Caki2 (cell line): Measurements from ENCODE around the gene NDE1. TPM values are rescaled to one million over a fixed set of nuclear protein-coding genes. Genes with fewer than 3 reads are reported as not detected.
"Not testable (repeated sequence)": the region's sequence is repeated elsewhere in the genome, so short reads cannot be mapped to it uniquely, and the experiment has no call there.

Source experiments
- DNase-seq: peaks from one replicate; pipeline ENCODE4 v3.0.0-alpha.2; 2015; ENCODE audit warnings: low read depth
- in situ Hi-C: cut with HindIII; loops from 2 replicates; pipeline ENCODE4 v1.10.0; 2016; ENCODE audit warnings: low sequenced_read_pairs, low pct_unique_long_range_greater_than_20kb, mixed read lengths
- total RNA-seq: library from RNA; depleted of rRNA; stranded (reverse); fragments of >200 nt; shearing (Covaris generic); gene quantifications from 2 replicates; pipeline ENCODE4 v1.2.3, GENCODE V29; 2014; ENCODE audit warnings: low replicate concordance

NDE1 gene
- total RNA-seq, 1 experiment from 2014 or later: 50.5 TPM

DNA sequence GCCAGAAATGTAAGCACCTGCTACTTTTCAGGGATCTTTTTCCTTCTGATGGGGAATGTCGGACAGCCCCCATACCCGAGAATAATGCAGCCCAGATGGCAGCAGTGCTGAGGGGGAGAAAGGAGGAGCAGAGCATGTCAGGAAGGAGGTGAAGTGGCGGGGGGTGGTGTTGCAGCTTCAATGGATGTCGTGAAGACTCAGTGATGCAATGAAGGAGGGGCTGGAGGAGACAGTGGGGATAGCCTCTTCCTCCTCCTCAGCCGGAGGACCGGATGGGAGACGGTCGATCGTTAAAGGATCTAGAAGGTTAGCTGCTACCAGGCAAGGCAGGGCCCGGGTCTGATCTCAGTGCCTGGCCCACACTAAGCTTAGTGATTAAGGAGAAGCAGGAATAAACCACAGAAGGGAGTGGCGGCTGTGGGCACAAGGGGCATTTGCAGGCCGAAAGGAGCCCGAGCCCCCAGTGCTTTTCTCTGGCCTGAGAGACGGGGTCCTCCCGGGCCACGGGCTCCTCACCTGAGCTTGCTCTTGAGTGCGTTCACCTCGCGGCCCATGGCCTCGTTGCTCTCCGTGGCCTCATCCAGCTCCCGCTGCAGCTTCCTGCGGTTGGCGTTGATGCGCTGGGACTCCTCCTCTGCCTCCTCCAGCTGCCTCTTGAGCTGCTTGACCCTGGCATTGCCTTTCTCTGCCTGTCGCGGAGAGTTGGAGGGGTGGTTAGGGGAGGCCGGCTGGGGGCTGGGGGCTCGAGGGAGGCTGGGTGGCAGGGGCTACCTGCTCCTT lies 64.5 kb downstream of the NDE1 start:
- DNase-seq: no peak
- in situ Hi-C loops: no loop called here

DNA sequence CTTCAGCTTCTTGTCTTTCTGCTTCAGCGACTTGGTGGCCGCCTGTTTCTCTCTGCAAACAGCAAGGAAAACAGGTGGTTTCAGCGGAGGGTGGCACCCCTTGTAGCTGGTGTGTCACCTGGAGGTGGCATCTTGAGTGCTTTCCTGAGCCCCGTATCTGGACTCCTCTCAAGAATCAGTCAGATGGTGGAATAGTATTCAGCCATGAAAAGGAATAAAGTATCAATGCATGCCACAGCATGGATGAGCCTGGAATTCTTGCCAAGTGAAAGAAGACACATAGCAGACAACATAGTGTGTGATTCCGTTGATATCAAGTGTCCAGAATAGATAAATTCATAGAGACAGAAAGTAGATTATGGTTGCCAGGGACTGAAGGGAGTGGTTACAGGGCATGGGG lies 65.2 kb downstream of the NDE1 start:
- in situ Hi-C loops: no loop called here
- DNase-seq: no peak

DNA sequence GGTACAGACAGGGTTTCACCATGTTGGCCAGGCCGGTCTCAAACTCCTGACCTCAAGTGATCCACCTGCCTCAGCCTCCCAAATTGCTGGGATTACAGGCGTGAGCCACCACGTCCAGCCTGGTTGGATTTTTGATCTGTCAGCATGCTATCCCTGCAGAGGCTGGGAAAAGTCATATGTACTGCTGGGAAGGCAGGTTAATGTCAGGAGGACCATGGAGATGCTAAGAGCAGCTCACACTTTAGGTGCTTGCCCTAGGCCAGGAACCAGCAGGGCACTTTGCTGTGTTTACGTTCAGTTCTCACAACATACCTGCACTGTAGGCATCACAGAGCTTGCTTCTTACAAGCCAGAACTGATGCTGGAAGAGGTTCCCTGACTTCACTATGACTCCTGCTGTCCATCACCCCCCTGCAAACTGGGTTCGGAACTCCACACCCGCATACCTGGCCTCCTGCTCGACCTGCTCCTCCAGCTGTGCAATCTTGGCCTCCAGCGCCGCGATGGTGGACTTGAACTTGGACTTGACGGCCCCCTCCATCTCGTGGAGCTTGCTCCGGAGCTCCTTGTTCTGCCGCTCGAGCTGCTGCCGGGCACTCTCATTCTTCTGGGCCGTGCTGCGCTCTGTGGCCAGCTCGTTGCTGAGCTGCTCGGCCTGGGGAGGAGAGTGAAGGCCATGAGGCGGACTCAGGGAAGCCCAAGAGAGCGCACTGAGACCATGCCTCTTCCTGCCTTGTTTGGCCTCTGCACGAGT lies 66.8 kb downstream of the NDE1 start:
- DNase-seq: no peak
- in situ Hi-C loops: no loop called here

DNA sequence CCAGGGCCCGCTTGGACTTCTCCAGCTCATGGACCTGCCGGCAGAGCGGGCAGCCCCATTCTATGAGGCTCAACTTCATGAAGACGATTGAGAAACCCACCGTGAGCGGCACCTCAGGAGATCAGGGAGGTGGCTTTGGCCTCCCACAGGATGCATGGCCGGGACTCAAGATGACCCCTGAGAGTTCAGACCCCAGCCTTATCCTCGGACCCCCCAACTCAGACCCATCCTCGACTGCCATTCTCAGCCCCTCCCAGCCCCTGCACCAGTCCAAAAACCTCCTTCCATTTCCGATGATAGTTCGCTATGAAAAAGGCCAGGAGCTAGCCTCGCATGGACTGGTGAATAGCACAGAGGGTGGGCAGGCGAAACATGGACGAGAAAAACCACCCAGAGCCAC lies 71.0 kb downstream of the NDE1 start:
- in situ Hi-C loops: no loop called here
- no peak for DNase-seq

DNA sequence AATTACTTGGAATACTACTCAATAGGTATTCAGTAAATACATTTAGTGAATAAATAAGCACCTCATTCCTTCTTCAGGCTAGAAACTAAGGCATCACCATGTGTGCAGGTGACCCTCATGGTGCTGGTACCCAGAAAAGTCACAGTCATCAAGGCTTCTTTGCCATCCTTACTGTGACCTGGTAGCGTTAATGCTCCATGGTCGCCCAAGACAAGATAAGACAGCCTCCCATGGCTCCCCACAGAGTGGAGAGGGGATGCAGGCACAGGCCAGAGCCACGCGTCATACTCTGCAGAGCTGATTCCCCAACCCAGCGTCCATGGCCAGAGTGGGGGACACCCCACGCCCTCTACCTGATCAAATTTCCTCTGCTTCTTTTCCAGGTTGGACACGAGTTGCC lies 73.8 kb downstream of the NDE1 start:
- DNase-seq: no peak
- in situ Hi-C loops: no loop called here

DNA sequence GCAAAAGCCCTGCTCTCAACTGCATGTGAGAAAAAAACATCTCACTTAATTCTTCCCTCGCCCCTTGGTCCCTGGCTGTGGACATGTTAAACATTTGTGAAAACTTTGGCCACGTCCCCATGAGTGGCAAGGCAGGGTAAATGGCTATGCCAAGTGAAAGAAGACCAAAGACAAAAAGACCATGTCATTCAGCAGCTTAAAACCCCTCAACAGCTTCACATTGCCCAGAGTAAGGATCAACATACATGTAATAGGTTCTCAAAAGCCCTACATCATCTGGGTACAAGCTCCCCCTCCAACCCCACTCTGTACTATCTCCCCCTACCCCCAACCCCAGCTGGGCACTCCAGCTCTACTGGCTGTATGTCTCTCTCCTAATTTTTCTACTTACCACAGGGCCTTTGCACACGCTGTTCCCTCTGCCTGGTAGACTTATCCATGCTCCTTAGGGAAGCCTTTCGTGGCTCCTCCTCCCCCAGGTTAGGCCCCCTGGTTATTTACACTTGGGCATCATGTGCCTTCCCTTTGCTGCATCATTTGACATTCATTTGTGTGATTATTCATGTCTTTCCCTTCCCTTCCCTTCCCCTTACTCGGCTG lies 75.7 kb downstream of the NDE1 start:
- in situ Hi-C loops: no loop called here
- DNase-seq: no peak

DNA sequence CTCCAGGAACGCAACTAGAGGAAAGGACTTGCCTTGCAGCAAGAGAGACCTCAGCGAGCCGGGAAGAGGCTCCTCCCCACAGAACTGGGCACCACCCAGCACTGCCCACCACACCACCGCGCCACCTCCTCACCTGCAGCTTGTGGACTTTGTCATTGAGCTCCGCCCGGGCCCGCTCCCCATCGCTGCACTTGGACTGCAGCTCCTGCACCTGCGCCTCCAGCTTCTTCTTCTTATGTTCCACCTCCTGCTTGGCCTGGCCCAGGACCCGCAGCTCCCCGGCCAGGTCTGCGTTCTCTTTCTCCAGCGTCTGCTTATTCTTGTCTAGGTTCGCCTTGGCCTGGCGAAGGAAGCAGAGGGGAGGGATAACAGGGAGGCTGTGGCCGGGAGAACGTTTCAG lies 76.7 kb downstream of the NDE1 start:
- no peak for DNase-seq
- in situ Hi-C loops: no loop called here

DNA sequence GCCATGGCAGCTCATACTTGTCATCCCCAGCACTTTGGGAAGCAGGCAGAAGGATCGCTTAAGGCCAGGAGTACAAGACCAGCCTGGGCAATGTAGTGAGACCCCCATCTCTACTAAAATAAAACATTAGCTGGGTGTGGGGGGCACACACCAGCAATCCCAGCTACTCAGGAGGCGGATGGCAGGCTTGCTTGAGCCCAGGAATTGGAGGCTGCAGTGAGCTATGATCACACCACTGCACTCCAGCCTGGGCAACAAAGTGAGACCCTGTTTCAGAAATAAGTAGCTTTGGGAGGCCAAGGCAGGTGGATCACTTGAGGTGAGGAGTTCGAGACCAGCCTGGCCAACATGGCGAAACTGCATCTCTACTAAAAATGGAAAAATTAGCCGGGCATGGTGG lies 77.7 kb downstream of the NDE1 start:
- DNase-seq, in situ Hi-C loops: not testable (repeated sequence)

DNA sequence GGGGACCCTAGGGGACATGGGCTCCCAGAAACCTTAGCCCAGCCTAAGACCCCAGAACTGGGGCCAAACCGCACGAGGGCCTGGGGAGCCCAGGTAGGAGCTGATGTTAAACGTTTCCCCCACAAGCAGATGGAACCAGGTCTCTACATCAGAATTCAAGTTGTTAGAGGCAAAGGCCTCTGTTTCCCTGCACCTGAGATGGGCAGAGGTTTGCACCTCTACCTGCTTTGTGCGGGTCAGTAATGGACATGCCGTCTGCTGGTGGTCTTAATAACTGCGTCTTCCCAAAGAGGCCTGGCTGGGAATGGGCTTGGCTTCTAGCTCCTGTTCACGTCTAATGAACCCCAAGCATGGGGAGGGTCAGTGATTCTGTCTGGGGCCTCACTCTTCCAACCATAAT lies 79.1 kb downstream of the NDE1 start:
- no peak for DNase-seq
- in situ Hi-C loops: no loop called here

DNA sequence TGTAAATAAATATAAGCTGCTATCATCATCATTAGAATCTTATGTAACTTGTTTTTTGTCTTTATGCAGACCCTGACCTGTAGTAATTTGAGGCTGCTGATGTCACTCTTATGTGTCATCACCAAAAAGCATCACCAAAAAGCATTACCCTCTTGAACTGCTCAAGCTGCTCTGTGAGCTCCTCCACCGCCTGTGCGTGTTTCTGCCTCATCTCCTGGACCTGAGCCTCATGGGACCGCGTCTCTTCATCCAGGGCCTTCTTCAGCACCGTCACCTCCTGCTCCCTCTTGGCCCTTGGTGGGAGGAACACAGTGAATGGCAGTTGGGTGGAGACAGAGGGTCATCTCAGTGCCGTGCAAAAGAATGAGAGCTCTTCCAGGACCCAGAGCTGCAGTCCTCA lies 82.4 kb downstream of the NDE1 start:
- in situ Hi-C loops: no loop called here
- no peak for DNase-seq

DNA sequence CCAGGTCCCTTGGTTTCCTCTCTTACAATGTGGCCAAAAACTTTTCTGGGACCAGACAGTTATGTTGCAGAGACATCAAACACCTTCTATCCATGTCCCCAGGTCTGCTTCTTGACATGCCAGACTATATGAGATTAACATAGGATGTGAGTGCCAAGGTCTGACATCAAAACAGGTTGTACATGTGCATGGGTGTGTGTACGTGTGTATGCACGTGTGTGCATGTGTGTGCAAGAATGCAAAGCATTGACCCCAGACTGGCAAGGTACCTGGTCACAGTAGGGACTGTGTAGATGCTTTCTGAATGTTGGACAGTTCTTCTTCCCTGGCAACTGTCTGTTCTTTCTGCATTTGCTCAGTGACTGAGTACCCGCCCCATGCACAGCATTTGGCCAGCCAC lies 85.6 kb downstream of the NDE1 start:
- in situ Hi-C loops: no loop called here
- no peak for DNase-seq

DNA sequence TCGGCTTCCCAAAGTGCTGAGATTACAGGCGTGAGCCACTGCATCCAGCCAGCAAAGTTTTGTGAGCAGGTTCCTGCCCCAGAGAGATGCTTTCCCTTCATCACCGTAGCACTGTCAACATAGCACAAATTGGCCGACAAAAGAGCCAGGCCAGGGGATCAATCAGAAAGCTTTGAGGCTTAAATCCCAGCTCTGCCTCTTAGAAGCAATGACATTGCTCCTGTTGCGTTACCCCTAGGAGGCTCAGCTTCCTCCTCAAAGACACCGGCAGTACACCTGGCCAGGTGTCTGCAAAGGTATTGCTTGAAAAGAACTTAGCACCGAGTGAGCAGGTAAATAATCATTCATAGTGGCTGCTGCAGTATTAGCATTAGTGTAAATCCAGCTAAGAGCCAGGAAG lies 86.5 kb downstream of the NDE1 start:
- in situ Hi-C loops: no loop called here
- DNase-seq: no peak

DNA sequence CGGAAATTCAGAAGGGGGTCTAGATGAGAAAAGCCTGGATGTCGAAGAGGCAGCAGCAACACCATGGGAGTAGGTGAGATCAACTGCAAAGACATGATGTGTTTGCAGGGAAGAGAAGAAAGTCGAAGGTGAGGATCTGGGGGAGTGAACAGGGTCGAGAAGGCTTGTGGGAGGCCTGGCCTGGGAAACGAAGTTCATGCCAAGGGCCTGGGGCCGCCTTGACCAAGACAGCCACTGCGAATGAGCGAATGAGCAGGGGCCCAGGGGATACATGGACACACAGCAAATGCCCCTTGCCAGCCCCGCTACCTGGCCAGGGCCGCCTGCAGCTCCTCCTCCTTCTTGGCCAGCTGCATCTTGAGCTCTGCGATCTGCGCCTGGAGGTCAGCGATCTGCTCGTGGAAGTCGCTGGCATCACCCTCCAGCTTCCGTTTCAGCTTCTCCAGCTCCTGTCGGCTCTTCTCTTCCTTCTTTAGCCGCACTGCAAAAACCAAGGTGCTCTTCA lies 87.1 kb downstream of the NDE1 start:
- in situ Hi-C loops: no loop called here
- no peak for DNase-seq

DNA sequence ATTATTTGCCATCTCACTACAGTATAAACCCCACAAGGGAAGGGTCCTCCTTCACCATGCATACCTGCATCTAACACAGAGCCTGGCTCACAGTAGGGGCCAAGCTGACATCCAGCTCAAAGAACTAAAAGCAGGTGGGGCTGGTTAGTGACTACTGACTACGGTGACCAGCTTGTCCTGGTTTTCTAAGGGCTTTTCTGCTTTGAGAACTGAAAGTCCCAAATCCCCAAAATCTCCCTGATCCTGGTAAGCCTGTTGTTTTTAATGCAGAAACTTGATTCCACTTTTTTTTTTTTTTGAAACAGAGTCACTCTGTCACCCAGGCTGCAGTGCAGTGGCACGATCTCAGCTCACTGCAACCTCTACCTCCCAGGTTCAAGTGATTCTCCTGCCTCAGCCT lies 89.4 kb downstream of the NDE1 start:
- in situ Hi-C loops: no loop called here
- no peak for DNase-seq

DNA sequence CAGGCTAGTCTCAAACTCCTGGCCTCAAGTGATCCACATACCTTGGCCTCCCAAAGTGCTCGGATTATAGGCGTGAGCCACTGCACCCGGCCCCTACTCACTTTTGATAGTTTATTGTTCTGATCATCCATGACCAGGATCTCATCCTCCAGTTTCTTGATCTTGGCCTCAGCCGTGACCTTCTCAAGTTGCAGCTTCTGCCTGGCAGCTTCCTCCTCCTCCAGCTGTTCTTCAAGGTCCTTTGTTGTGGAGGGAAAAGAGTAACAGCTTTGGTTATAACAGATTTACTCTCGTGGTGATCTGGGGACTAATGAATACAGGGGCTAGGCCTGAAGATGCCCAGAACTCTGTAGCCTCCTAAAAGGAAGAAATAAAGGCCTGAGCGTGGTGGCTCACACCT lies 89.9 kb downstream of the NDE1 start:
- no peak for DNase-seq
- in situ Hi-C loops: no loop called here

DNA sequence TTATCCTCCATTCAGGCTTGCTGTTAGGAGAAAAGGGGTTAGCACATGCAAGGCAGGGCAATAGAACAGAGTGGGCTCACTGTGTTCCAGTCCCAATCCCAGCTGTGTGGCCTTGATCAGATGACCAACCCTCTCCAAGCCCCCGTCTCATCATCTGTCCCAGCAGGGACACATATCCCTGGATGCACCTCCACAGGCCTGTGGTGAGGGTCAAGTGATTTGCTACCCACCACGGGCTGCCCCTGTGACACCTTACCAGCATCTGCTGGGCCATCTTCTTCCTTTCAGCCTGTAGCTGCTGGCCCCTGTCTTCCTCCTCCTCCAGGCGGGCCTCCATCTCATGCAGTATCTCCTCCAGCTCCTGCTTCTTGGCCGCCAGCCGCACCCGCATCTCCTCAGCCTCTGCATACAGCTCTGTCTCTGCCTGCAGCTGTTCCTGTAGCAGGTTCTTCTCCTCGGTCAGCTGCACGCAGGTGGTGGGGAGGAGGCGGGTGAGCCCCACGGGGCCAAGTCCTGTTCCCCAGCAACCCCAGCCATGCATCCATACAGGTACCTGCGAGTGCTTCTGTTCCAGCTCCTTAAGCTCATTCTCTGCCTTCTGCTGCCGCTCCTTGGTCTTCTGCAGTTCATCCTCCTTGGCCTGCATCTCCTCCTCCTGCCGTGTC lies 91.3 kb downstream of the NDE1 start:
- in situ Hi-C loops: no loop called here
- no peak for DNase-seq

DNA sequence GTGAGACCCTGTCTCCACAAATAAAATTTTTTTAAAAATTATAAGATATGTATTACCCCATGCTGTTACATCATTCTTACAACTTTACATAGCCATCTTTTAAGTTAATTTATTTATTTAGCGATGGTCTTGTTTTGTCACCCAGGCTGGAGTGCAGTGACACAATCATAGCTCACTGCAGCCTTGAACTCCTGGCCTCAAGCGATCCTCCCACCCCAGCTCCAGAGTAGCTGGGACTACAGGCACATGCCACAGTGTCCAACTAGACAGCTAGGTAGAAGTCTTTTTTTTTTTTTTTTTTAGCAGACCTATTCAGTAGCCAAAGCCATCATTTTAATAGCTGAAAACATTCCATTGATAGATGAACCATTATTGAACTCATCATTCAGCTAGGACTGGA lies 92.7 kb downstream of the NDE1 start:
- DNase-seq: no peak
- in situ Hi-C loops: no loop called here

DNA sequence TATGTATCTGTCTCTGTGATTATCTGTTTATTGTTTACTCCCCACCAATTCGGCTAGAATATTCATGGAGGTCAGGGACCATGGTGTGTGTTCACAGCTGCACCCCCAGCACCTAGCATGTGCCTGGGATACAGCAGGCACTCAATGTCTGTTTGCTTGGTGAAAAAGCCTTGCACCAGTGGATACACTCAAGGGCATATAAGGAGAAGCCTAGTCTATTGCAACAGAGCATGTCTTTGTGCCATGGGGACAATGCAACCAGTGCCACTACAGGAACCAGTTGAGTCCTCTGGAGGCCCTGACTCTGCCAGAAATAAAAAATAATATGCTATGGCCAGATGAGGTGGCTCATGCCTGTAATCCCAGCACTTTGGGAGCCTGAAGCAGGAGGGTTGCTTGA lies 93.6 kb downstream of the NDE1 start:
- no peak for DNase-seq
- in situ Hi-C loops: no loop called here

DNA sequence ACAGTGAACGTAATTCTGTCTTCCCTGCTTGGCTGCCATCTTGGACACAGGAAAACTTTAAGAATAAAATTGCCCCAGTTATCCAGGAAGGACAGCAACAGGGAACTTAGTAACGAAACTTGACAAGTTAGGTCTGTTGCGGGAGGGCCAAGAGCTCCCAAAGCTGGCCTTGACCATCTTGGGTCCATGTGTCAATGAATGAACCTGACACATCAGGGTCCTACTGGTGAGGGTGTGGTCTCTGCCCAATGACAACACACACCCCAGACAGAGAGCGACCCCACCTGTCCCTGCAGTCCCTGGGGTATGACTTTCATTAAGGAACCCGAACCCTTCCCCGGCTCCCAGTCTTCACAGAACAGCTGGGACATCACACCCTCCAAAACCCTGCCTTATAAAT lies 96.3 kb downstream of the NDE1 start:
- DNase-seq: no peak
- in situ Hi-C loops: no loop called here
